OCI-M1 (cell line): Measurements from ENCODE around the gene FAM168A.

Experiments
- DNase-seq: peaks from one replicate; lab custom pipeline; 2025; lab: John Stamatoyannopoulos, UW

FAM168A gene

GRCh38 chr11:73597956-73598718 is at the start of gene FAM168A:
FAM168A (minus strand) TSS chr11:73598112; CDS start chr11:73468474, 129,638 bp downstream.
- peak; percentile 100 for DNase-seq

GRCh38 chr11:73647459-73648100 is 49.7 kb upstream of the FAM168A start:
- DNase-seq, result peak; percentile 95

GRCh38 chr11:73645972-73646631 is 48.2 kb upstream of the FAM168A start, which contains the start of gene PLEKHB1:
PLEKHB1 (plus strand) TSS chr11:73646581; CDS start chr11:73646609, 28 bp downstream.
- no peak for DNase-seq

GRCh38 chr11:73645121-73645969 is 47.4 kb upstream of the FAM168A start:
- peak; percentile 56 for DNase-seq

- DNase-seq, result no peak
Observed at GRCh38 chr11:73641668-73642067, 43.8 kb upstream of the FAM168A start.

- DNase-seq, result no peak
Observed at GRCh38 chr11:73640592-73640991, 42.7 kb upstream of the FAM168A start.

- DNase-seq, result no peak
Observed at GRCh38 chr11:73637012-73637411, 39.1 kb upstream of the FAM168A start.

- no peak for DNase-seq
Observed at GRCh38 chr11:73636249-73636648, 38.3 kb upstream of the FAM168A start.

GRCh38 chr11:73635721-73636120 is 37.8 kb upstream of the FAM168A start:
- DNase-seq, result no peak

- no peak for DNase-seq
Observed at GRCh38 chr11:73633999-73634398, 36.1 kb upstream of the FAM168A start.

GRCh38 chr11:73632996-73633395 is 35.1 kb upstream of the FAM168A start:
- DNase-seq, result no peak

GRCh38 chr11:73629907-73630306 is 32.0 kb upstream of the FAM168A start:
- no peak for DNase-seq

GRCh38 chr11:73625696-73626318 is 27.9 kb upstream of the FAM168A start:
- peak; percentile 96 for DNase-seq

GRCh38 chr11:73623686-73624085 is 25.8 kb upstream of the FAM168A start:
- peak; percentile 92 for DNase-seq

- DNase-seq, result no peak
Observed at GRCh38 chr11:73622926-73623593, 25.1 kb upstream of the FAM168A start.

GRCh38 chr11:73614591-73614990 is 16.7 kb upstream of the FAM168A start:
- DNase-seq, result no peak

GRCh38 chr11:73612601-73613140 is 14.8 kb upstream of the FAM168A start:
- no peak for DNase-seq

GRCh38 chr11:73598719-73599379 is 937 bp upstream of the FAM168A start:
- no peak for DNase-seq

- DNase-seq, result no peak
Observed at GRCh38 chr11:73597336-73597955, 466 bp downstream of the FAM168A start.

- no peak for DNase-seq
Observed at GRCh38 chr11:73596547-73596946, 1.4 kb downstream of the FAM168A start.
